Measurements from ENCODE around the gene F10. TPM values are rescaled to one million over a fixed set of nuclear protein-coding genes. Genes with fewer than 3 reads are reported as not detected.
A peak's percentile ranks its signal among the peaks of the same experiment; 100 is the strongest.
"Not testable (repeated sequence)": the region's sequence is repeated elsewhere in the genome, so short reads cannot be mapped to it uniquely, and the experiment has no call there.

Gene F10
- 0.22 and 0.60 TPM in 2 replicates for total RNA-seq

DNA sequence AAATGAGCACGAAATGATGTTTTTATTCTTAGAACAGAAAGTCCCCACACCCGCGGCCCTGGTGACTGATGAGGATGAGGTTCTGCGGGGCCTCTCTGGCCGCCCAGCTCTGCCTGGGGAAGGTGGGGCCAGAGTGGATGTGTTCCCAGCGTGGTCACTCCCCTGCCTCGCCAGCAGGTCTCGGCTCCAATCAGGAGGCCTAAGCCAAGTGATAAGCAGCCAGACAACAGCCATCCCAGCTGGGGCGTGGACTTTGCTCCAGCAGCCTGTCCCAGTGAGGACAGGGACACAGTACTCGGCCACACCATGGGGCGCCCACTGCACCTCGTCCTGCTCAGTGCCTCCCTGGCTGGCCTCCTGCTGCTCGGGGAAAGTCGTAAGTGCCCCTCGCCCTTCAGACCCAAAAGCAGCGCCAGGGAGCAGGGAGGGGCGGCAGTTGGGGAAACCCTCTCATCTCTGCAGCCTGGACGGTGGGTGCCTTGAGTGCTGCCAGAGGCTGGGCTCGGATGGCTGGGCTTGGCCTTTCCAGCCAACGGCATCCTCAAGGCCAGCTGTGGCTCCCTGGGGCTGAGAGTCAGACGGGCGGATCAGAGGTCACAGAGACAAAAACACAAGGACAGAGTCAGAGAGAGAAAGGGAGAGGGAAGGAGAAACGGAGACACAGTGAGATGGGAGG lies at the start of gene F10:
F10 (plus strand) TSS at position 250 of the 676 bp plus-strand sequence; CDS start at position 307, 57 bp downstream.
- peak in 1 of 2 donors; percentile 44 for DNase-seq (ENCODE audit: low read depth in 2 of 2)

DNA sequence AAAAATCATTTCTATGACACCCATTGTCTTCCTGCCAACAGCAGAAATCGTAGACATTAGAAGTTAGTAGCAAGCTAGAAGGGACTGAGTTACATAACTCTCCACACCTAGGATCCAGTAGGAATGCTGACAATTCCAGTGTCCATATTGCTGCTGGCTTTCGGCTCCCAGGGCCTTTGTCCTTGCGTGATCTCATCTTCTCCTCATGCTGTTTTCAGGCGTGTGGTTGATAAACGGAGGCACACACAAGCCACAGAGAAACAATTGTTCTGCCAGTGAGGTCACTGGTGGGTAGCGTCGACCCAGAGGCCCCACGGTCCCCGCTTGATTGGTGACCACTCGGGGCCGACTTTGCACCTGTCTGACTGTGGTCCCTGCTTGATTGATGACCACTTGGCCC lies 48.7 kb upstream of the F10 start:
- no peak for DNase-seq (ENCODE audit: low read depth in 2 of 2)

DNA sequence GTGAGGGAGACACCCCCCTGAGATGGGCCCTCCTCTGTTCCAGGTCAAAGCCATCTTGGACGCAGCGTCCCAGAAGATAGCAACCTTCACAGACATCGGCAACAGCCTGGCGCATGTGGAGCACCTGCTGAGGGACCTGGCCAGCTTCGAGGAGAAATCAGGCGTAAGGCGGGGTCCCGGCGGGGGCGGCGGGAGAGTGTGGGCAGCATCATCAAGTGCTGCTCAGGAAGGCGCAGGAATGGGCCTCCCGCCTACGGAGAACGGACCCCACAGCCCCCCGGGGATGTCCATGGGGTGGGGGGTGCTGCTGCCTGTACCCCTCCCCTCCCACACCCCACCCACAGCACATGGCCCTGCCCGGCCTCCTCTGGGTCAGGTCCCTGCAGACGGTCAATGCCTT lies 48.2 kb upstream of the F10 start:
- DNase-seq (ENCODE audit: low read depth in 2 of 2), result no peak

DNA sequence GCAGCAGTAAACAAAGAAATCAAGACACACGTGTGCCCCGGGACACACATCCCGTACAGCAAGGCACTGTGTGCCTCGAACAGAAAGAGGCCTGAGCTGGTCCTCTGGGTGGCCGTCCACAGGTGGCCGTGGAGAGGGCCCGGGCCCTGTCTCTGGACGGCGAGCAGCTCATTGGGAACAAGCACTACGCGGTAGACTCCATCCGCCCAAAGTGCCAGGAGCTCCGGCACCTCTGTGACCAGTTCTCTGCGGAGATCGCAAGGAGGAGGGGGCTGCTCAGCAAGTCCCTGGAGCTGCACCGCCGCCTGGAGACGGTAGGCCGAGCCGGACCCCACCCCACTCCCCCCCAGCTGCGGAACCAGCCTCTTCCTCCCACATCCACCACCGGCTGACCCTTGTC lies 47.7 kb upstream of the F10 start:
- no peak for DNase-seq (ENCODE audit: low read depth in 2 of 2)

DNA sequence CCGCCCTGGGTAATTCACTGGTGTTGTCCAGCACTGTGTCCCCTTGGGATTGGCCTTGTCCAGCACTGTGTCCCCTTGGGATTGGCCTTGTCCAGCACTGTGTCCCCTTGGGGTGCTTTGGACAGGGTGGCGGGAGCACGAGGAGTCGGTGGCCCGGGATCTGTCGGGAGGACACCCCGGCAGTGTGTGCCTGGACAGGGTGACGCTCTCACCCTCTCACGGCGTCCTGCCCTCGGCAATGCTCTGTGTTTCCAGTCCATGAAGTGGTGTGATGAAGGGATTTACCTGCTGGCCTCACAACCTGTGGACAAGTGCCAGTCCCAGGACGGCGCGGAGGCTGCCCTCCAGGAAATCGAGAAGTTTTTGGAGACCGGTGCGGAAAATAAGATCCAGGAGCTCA lies 46.9 kb upstream of the F10 start:
- DNase-seq (ENCODE audit: low read depth in 2 of 2), result no peak

DNA sequence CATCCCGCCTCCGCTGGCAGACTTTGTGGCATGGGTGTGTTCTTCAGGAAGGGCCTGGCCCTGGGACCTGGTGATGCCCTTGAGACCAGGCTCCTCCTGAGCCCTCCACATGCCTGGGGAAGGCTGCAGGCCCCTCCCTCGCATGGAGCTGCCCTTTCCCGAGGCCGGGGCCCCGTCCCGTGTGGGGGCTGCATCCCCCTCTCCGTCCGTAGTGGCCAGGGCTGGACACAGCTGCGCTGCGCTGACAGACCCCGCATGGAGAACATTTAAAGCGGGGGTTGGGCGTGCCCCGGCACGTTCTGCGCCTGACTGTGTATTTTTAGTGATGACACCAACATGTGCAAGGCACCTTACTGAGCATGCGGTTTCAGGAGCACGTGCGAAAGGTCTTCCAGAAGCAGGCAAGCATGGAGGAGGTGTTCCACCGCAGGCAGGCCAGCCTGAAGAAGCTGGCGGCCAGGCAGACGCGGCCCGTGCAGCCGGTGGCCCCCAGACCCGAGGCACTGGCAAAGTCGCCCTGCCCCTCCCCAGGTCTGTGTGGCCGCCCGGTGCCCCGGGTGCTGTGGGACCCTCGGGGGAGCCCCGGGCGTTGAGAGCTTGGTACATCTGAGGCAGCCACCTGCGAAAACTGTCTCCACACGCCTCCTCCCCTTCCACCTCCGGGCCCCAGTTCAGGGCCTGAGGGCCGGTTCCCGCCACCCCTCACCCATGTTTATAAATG lies 45.8 kb upstream of the F10 start:
- no peak for DNase-seq (ENCODE audit: low read depth in 2 of 2)

DNA sequence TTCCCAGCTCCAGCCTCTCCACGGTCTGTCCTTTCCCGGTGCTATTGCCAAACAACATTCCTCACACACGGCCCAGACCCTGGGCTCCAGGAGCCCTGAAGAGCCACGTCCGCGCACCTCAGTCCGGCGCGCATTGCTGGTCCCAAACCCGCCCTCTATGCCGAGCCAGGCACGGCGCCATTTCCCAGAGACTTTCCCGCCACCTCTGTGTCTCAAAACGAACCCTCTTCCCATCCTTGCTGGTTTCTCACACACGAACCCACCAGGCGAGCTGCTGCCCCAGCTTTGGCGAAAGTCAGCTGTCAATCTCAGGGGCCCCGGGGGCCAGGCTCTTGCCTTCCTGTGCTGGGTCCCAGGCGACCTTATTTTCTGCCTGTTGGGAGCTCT lies 45.0 kb upstream of the F10 start:
- DNase-seq (ENCODE audit: low read depth in 2 of 2), result no peak

DNA sequence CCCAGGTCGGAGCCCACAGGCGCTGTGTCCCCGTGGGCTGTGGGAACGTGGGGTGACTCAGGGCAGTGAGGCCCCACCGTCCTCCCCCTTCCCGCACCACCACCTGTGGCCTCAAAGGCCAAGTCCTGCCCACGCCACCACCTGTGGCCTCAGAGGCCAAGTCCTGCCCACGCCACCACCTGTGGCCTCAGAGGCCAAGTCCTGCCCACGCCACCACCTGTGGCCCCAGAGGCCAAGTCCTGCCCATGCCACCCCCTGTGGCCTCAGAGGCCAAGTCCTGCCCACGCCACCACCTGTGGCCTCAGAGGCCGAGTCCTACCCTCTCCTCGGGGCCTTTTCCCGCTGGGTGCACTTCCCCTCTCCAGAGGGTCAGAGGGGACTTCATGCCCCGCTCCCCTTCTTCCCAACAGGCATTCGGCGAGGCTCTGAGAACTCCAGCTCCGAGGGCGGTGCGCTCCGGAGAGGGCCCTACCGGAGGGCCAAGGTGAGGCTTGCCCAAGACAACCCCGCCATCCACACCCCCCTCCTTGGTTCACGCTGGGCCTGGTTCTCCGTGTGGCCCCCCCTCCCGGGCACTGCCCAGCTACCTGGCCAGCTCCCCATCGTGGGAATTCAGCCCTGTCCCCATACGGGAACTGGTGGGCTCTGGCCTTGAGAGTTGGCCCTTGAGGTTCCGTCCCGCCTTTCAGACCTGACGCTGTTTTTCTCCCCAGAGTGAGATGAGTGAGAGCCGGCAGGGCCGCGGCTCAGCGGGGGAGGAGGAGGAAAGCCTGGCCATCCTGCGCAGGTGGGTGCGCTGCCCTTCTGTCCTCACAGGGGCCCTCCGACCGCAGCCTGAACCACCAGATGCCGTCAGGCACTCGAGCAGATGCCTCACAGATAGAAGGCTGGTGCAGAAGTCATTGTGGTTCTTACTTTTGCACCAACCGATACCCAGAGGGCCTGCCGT lies 44.4 kb upstream of the F10 start:
- no peak for DNase-seq (ENCODE audit: low read depth in 2 of 2)

DNA sequence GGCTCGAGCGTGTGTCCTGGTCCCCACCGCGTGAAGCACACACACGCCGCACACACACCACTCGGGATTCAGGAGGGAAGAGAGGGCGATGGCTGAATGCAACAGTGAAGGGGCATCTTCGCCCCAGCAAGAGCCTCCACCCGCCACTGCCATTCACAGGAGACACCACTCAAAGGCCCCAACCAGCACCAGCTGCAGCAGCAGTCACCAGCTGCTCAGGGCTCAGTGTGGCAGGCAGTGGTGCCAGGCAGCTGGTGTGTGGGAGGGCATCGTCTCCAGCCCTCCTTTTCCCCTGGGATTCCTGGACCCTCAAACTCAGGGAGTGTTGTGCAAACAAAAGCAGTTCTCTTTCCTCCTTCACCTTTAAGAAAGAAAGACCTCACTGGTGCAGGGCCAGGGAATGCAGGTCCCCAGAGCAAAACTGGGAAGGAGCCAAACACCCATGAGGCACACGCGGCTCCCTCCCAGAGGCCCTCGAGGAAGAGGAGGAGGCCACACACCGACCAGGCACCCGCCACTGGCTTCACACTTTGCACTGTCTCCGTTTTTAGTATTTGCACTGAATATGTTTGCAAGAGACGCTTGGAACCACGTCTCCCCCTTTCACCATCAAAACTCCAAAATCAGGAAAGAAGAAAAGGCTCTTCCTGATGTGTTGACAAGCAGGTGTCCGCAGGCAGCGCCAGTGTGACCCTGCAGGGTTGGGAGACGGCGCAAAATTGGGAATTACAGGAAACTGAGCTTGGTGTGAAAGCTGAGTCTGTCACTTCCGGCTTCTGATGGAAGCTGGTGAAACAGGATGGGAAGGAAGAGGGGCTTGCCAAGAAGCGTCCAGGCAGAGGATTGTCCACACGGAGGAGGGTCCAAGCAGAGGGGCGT lies 43.5 kb upstream of the F10 start:
- DNase-seq (ENCODE audit: low read depth in 2 of 2), result peak in 1 of 2 donors; percentile 47

DNA sequence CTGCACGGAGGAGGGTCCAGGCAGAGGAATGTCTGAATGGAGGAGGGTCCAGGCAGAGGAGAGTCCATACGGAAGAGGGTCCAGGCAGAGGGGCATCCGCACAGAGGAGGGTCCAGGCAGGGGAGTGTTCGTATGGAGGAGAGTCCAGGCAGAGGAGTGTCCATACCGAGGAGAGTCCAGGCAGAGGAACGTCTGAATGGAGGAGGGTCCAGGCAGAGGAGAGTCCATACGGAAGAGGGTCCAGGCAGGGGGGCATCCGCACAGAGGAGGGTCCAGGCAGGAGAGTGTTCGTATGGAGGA lies 42.9 kb upstream of the F10 start:
- not testable (repeated sequence) for DNase-seq (ENCODE audit: low read depth in 2 of 2)

DNA sequence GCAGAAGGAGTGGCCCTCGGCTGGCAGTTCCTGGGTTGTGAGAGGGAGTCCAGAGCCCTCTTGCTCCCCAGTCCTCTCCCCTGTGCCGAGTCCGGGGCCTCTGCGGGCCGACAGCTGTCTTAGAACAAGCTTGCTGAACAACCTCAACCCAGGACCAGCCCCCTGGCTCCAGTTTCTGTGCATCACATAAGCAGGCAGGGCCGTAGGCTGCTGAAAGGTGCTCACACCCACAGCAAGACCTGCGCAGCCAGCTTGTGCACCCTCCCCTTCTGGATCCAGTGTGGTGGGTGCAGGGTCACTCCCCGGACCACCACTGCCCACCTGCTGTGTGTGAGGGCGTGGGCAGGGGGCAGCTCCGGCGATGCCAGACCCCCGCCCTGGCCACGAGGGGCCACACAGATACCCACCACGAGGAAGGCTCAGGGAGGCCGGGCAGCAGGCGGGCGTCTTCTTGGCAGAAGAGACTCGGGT lies 42.2 kb upstream of the F10 start:
- DNase-seq (ENCODE audit: low read depth in 2 of 2), result no peak

DNA sequence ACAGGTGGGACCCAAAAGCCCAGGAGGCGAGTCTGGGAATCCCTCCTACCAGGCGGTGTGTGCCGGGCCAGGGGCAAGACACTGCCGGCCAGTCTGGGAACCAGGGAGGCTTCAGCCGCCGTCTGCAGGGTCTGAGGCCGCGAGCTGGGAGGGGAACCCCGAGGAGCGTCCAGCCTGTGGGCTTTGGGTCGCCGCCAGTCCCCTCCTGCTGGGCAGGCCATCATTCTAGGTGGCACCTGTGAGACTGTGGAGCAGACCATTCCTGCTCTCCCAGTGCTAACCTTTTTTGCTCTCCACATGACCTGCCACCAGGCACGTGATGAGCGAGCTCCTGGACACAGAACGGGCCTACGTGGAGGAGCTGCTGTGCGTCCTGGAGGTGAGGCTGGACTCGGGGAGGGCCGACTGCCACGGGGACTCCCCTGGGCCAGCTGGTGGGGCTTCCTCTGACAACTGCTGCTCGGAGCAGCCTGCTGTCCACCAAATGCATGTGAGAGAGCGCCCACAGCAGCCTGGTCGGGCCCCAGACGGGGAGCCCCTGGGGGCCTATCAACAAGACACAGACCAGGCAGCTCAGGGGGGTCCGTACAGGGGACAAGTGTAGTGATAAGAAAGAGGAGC lies 41.6 kb upstream of the F10 start:
- no peak for DNase-seq (ENCODE audit: low read depth in 2 of 2)

DNA sequence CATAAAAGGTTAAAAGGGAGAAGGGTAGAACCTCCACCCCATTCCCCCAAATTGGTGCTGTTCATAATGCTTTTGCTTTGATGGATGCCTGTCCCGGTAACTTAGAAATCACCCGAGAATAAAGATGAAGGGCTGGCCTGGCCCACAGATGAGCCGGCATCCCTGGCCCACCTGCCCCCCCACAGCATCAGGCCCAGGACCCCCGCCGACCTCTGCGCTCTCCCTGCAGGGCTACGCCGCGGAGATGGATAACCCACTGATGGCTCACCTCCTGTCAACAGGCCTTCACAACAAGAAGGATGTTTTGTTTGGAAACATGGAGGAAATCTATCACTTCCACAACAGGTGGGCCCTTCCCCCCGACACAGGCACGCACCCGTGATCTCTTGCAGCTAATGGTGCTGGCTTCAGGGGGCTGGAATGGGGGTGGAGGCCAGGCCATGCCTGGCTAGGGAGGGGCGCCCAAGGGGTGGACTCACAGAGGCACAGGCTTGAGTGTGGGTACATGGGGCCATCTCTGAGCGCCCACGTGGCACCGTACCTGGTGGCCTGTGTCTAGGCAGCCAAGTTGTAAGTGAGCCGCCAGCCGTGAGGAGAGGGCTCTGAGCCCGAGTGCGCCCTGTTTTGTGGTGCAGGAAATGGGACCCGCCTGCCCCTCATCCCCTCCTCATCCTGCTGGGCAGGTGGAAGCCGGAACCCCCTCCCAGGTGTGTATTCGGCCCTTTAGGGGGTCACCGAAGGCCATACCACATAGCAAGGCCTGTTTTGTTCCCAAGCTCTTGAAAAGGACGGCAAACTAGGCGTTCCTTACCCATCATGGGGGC lies 40.2 kb upstream of the F10 start:
- DNase-seq (ENCODE audit: low read depth in 2 of 2), result no peak

DNA sequence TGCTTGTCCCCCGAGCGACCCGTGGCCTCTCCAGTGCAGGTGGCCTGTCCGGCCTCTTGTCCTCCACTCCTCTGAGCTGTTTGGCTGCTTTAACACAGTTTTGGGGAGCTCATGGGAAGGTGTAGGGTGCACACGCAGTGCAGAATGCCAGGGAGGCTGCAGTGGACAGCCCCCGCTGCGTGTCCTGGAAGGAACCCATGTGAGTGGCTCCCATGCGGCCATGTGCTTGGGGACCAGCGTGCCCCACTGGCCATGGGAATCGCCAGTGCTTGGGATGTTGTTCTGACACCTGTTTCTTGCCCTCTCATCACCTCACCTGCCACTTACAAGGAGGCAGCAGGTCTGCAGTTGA lies 39.6 kb upstream of the F10 start:
- no peak for DNase-seq (ENCODE audit: low read depth in 2 of 2)

DNA sequence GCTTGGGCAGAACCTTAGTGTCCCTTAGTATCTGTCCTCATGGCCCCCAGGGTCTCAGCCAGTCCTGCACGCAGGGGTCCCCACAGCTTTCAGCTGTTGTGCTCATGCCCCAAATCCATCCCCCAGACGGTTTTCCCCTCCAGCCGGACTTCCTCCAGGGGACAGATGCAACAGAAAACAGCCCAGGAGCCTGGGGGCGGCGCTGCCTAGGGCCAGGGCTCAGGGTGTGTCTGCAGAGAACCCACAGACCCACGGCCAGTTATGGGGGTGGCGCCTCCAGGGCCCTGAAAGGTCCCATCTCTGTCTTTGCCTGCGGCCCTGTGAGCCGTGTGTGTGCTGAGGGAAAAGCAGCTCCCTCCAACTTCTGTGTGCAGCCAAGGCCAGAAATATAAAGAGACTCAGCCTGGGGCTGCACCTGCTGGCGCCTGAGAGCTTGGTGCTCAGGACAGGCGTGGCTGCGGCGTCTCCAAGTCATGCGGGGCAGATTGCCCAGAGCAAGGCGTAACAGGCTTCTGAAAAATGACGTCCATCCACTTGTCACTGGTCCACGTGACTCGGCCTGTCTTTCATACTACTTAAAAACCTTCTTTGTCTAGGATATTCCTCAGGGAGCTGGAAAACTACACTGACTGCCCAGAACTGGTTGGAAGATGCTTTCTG lies 39.1 kb upstream of the F10 start:
- no peak for DNase-seq (ENCODE audit: low read depth in 2 of 2)

DNA sequence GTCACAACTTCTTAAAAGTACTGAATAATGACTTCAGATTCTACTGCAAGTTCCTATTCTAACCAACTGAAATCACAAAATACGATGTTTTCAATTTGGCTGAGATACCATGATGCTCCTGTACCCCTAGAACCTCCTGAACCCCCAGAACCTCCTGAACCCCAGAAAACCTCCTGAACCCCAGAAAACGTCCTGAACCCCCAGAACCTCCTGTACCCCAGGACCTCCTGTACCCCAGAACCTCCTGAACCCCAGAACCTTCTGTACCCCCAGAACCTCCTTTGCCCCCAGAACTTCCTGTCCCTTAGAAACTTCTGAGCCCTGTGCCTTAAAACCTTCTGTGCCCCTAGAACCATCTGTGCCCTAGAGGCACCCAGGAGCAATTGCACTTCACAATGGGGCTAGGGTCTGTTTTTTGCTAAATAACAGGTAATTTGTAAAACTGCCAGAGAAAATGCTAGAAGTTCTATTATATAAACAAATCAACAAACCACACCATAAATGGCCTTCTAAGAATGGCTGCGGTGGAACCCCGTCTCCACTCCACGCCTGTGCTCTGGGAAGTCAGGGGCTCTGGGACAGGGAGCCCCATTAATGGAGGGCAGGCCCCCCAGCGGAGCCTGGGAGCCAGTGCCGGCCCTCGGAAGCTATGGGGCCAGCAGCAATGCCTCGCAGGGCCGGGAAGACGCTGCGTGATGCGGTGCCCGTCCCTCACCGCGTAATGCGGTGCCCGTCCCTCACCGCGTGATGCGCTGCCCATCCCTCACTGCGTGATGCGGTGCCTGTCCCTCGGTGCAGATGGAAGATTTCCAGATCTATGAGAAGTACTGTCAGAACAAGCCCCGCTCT lies 38.3 kb upstream of the F10 start:
- no peak for DNase-seq (ENCODE audit: low read depth in 2 of 2)

DNA sequence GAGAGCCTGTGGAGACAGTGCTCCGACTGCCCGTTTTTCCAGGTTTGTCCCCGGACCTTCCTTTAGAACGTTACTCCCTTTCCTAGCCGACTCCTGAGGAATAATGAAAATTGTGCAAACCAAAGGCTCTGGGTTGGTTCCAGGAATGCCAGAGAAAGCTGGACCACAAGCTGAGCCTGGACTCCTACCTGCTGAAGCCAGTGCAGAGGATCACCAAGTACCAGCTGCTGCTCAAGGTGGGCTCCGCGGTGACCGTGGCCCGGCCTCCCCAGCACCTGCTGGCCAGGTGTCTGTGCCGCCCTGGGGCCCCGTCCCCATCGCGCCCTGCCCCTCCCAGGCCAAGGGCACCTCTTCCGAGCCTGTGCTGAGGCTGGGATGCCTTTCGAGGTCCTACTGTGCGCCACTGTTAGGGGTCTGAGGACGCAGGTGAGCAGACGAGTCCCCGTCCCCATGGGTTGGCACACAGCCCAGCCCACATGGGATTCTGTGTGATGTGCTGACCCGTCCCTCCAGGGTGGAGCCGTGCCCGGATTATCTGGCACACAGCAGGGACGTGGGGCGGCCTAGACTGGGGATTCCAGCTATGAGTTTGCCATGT lies 37.6 kb upstream of the F10 start:
- DNase-seq (ENCODE audit: low read depth in 2 of 2), result no peak

Data from lung microvascular endothelial cell (primary cell).